GM12878 (cell line): ENCODE data around the gene MMP14.

ENCODE experiments used
- RAD21 ChIP-seq: IDR thresholded peaks from 2 replicates; pipeline ENCODE4 v1.6.1; 2011; ENCODE audit warnings: mild to moderate bottlenecking, low read depth, low read length, moderate library complexity; ENCODE audit not compliant: insufficient read depth
- RB1 ChIP-seq: fragments of 450-650 bp; formaldehyde crosslinking; IDR thresholded peaks from 2 replicates; pipeline ENCODE4 v1.6.1; 2017; ENCODE audit warnings: mild to moderate bottlenecking, borderline replicate concordance

- TF ChIP-seq RB1 (no peak), RAD21 (no peak)
These were observed 847 bp downstream of the MMP14 start for GRCh38 chr14:22837114-22837749.
